ENCODE measurements around the gene RPN2. TPM values are rescaled to one million over a fixed set of nuclear protein-coding genes. Genes with fewer than 3 reads are reported as not detected.

RPN2 gene
- total RNA-seq, 2 experiments from 2014 or later, result 102 to 104 TPM

DNA sequence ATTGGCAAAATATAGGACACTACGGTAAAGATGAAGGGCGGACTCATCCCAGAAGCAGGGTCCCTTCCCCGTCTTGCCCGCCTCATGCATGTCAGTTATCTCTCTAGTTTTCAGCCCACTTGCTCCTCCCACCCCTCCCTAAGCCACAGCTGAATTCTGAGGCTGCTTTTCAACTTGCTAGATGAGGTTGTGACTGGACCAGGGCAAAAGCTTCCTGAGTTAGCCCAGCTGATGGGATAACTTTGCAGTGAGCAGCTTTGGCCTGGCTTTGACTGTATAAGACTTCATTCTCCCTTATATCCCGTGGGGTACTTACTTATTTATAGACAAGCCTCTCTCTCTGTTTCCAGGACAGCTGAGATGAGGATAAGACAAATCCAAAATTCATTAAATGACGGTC is 59.3 kb downstream of the RPN2 start:
- Mint-ChIP-seq H3K4me1 (ENCODE audit: low read depth) (no peaks in the 10 kb centered on the region), H3K27ac (no peak overlapping the region), H3K27me3 (ENCODE audit: low read depth) (no peaks in the 10 kb centered on the region), H3K9me3 (no peaks in the 10 kb centered on the region), H3K4me3 (no peak overlapping the region), H3K36me3 (ENCODE audit: low read depth) (peaks cover 41% of the 10 kb centered on the region)
- DNase-seq, result no peak
- CTCF ChIA-PET, result no interaction called here
- intact Hi-C loops (cut with micrococcal nuclease), result no loop called here

DNA sequence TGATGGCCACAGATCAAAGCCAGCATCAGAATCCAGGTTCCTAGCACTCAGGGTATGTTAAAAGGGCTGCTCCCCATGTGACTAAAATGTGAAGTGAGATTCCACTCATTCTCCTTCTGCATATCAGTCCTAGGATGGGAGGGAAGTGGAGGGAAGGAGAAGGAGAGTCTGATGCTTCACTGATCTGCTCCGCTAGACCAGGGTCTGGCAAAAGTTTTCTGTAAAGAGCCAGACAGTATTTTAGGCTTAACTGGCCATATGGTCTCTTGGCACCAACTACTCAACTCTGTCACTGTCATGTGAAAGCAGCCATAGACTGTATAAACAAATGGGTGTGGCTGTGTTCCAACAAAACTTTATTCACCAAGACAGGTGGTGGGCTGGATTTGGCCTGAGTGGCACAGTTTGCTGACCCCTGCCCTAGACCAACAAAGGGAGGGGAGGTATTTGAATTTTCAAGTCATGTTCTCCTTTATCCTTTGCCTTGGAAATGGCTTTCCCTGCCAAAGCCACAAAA is 59.9 kb downstream of the RPN2 start:
- CTCF ChIA-PET, result no interaction called here
- H3K36me3 Mint-ChIP-seq (ENCODE audit: low read depth), result peaks cover 44% of the 10 kb centered on the region
- no peaks in the 10 kb centered on the region for H3K27me3 Mint-ChIP-seq (ENCODE audit: low read depth)
- H3K9me3 Mint-ChIP-seq, result no peaks in the 10 kb centered on the region
- no peak overlapping the region for H3K27ac Mint-ChIP-seq
- no peak overlapping the region for H3K4me3 Mint-ChIP-seq
- DNase-seq, result no peak
- intact Hi-C loops (cut with micrococcal nuclease), result no loop called here
- H3K4me1 Mint-ChIP-seq (ENCODE audit: low read depth), result no peaks in the 10 kb centered on the region

DNA sequence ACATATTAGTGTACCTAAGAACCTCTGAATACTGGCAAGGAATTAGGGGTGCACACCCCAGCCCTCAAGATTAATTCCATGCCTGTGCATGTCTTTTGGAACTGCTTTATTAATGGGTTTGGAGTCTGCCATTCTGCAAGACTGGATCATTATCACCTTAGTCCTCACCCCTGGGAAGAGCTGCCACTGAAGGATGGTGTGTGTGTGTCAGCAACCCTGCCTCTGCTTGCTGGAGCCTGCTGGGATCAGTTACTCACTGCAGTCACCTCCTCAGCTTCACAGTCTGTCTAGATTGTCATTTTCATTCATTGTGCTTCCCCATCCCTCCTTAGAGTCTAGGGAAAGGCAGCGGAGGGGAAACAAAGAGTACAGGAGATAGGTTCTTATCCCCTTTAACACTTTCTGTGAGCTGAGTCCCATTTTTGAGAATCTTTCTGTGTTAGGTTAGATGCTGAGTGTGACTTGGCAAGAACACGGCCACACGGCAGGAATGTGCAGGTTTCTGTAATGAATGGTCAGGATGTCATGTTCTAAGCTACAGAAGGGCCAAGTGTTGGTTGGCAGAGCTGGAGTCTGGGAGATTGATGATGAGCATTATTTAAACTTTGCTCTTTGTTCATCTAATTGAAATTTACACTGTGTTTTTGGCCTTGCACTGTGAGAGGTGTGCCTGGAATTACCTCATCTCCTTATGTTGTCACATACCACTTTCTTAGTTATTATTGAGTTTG is 61.4 kb downstream of the RPN2 start:
- Mint-ChIP-seq H3K9me3 (no peaks in the 10 kb centered on the region), H3K36me3 (ENCODE audit: low read depth) (peaks cover 34% of the 10 kb centered on the region), H3K27ac (no peak overlapping the region), H3K4me3 (no peak overlapping the region), H3K27me3 (ENCODE audit: low read depth) (no peaks in the 10 kb centered on the region), H3K4me1 (ENCODE audit: low read depth) (no peaks in the 10 kb centered on the region)
- no peak for DNase-seq
- intact Hi-C loops (cut with micrococcal nuclease), result no loop called here
- CTCF ChIA-PET, result interaction anchor here (0.9 to 1.3 kb wide), 2 partner anchors 45 to 172 kb away, joined by 3 read pairs; no protein-coding TSS in a partner anchor

DNA sequence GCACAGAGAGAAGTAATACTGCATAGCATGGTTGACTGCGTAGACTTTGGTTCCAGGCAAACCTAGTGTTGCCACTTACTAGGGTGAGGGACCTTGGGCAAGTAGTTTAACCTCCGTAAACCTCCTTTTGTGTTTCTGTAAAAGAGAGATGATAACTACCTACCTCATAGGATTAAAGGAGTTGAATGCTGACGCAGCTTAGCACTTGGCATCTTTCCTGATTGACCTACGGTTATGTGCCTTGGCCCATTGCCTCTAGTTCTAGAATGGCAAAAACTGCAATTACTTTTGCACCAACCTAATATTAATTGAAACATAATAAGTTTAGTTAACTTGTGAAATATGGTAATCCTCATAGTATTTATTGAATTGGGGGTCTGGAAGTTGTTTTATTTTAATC is 63.4 kb downstream of the RPN2 start:
- H3K27me3 Mint-ChIP-seq (ENCODE audit: low read depth), result no peaks in the 10 kb centered on the region
- no peaks in the 10 kb centered on the region for H3K4me1 Mint-ChIP-seq (ENCODE audit: low read depth)
- H3K36me3 Mint-ChIP-seq (ENCODE audit: low read depth), result peaks cover 25% of the 10 kb centered on the region
- H3K9me3 Mint-ChIP-seq, result no peaks in the 10 kb centered on the region
- DNase-seq, result no peak
- intact Hi-C loops (cut with micrococcal nuclease), result no loop called here
- CTCF ChIA-PET, result no interaction called here
- H3K27ac Mint-ChIP-seq, result no peak overlapping the region
- H3K4me3 Mint-ChIP-seq, result no peak overlapping the region

DNA sequence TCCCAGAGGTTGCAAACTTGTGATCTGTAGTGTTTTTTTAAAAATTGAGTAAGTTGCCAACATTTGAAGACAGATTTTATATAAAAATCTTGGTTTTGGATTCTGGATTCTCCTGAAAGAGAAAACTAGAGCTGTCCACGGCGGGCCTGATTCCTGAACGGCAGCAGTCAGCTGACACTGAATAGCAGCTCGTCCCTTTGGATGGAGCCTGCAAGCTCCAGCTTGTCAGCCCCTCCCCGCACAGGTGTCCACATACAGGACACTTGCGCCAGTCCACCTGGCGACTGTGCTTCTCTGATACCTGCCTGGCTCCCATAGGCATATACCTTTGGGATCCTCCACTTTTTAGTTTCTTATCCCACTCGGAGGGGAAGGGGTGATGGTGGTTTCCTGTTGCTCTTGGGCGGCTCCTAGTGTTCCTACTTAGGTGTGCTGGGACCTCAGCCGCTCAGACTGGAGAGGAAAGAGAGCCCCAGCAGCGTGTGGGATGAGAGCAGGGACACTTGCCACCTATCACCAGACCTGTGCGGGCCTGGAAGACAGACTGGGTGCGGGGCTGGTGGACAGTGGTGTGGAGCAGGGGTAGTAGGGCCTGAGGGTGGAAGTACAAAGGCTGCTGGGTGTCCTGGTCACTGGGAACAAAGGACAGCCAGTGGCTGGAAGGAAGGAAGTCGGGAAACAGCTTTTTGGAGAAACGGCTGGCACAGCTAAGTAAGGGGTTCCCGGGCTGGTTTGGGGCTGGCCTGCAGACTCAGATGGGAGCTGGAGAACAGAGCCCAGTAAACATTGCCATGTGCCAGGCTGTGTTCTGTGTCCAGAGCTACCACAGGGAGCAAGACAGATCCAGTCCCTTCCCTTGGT is 64.2 kb downstream of the RPN2 start:
- Mint-ChIP-seq H3K4me3 (no peak overlapping the region), H3K4me1 (ENCODE audit: low read depth) (no peaks in the 10 kb centered on the region), H3K9me3 (no peaks in the 10 kb centered on the region), H3K27me3 (ENCODE audit: low read depth) (no peaks in the 10 kb centered on the region), H3K27ac (no peak overlapping the region), H3K36me3 (ENCODE audit: low read depth) (peaks cover 25% of the 10 kb centered on the region)
- DNase-seq, result no peak
- intact Hi-C loops (cut with micrococcal nuclease), result no loop called here
- CTCF ChIA-PET, result interaction anchor here (1.6 kb wide), 1 partner anchor 292 kb away, joined by 3 read pairs; no protein-coding TSS in a partner anchor

DNA sequence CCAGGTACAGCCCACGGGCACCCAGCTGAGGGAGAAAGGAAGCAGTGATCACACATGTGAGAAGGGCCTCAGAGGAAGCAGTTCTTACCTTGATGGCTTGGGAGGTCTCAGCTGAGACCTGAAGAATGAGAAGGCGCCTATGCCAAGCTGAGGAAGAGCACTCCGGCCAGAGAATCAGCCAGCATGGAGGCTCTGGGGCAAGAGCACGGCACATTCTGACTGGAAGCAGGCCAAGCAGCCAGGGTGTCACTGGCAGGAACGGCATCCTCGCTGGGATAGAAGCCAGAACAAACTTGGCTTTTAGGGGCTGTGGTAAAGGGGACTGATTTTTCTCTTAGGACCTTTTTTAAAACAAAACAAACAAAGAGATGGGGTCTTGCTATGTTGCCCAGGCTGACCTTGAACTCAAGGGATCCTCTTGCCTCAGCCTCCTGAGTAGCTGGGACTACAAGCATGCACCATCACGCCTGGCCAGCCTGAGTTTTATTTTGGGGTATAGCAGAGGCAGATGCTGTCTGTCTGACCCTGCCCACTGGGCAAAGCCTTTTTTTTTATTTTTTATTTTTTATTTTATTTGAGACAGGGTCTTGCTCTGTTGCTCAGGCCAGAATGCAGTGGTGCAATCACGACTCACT is 64.9 kb downstream of the RPN2 start:
- intact Hi-C loops (cut with micrococcal nuclease), result no loop called here
- no peaks in the 10 kb centered on the region for H3K27me3 Mint-ChIP-seq (ENCODE audit: low read depth)
- CTCF ChIA-PET, result interaction anchor here (1.6 kb wide), 1 partner anchor 291 kb away, joined by 3 read pairs; no protein-coding TSS in a partner anchor

DNA sequence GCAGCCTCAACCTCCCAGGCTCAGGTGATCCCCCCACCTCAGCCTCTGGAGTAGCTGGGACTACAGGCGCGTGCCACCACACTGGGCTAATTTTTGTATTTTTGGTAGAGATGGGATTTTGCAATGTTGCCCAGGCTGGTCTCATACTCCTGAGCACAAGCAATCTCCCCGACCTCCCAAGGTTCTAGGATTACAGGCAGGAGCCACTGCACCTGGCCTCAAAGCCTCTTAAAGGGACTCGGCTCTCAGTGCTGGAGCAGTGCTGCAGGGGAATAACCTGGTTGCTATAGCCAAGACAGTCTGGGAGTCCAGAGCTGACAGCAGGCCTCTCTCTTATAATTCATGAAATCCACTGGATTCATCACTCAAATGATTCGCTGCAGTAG is 65.4 kb downstream of the RPN2 start:
- no peaks in the 10 kb centered on the region for H3K4me1 Mint-ChIP-seq (ENCODE audit: low read depth)
- CTCF ChIA-PET, result interaction anchor here (1.6 kb wide), 1 partner anchor 291 kb away, joined by 3 read pairs; no protein-coding TSS in a partner anchor

More for the DNA sequence above, 64.9 kb downstream of the RPN2 start:
- no peak overlapping the region for H3K27ac Mint-ChIP-seq
- no peaks in the 10 kb centered on the region for H3K4me1 Mint-ChIP-seq (ENCODE audit: low read depth)
- no peak overlapping the region for H3K4me3 Mint-ChIP-seq
- no peak for DNase-seq
- no peaks in the 10 kb centered on the region for H3K9me3 Mint-ChIP-seq
- peaks cover 23% of the 10 kb centered on the region for H3K36me3 Mint-ChIP-seq (ENCODE audit: low read depth)

DNA sequence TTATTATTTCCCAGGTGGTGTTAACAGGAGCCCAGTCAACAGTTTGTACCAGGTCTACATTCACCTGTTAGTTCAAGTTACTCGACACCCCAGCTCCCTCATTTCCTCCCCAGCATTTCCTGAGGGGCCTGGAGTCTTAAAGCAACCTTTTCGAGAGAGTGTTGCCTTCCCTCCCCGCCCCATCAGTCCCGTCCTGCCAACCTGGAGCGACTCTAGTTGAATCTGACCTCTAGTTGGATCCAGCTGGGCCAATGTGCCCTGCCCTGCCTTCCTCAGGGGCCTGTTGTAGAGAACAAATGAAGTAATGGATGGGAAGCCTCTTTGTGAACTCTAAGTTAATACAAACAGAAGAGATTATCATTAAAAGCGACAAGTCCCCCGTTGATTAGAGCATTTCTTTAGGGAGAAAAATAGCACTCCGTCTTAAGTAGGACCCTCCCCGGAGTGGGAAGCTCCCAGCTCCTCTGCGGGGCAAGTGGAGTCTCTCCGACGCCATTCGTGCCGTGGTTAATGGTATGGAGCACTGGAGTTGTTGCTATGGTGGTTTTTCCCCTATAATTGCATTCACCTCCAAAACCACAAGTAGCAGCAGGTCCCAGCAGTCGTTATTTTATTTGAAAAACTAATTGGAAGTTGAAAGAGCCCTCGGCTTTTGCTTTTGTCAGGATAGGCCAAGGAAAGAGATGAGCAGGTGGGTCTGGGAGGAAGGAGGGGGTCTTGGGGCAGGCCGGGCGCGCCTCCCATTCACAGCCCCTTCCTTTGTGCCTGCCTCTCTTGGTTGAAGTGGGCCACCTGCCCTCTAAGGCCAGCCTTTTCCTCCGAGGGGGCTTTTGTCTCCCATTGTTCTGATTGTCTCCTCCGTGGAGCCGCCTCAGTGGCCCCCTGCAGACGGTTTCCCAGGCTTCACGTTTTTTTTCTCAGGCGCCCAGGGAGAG is 66.4 kb downstream of the RPN2 start:
- H3K36me3 Mint-ChIP-seq (ENCODE audit: low read depth), result peaks cover 18% of the 10 kb centered on the region
- H3K4me3 Mint-ChIP-seq, result no peak overlapping the region
- H3K9me3 Mint-ChIP-seq, result no peaks in the 10 kb centered on the region
- no peaks in the 10 kb centered on the region for H3K4me1 Mint-ChIP-seq (ENCODE audit: low read depth)
- no peak for DNase-seq
- CTCF ChIA-PET, result interaction anchor here (1.6 kb wide), 1 partner anchor 290 kb away, joined by 3 read pairs; no protein-coding TSS in a partner anchor
- H3K27ac Mint-ChIP-seq, result no peak overlapping the region
- intact Hi-C loops (cut with micrococcal nuclease), result no loop called here
- H3K27me3 Mint-ChIP-seq (ENCODE audit: low read depth), result no peaks in the 10 kb centered on the region

More for the DNA sequence above, 65.4 kb downstream of the RPN2 start:
- Mint-ChIP-seq H3K36me3 (ENCODE audit: low read depth) (peaks cover 20% of the 10 kb centered on the region), H3K27ac (no peak overlapping the region), H3K9me3 (no peaks in the 10 kb centered on the region), H3K4me3 (no peak overlapping the region), H3K27me3 (ENCODE audit: low read depth) (no peaks in the 10 kb centered on the region)
- intact Hi-C loops (cut with micrococcal nuclease), result no loop called here
- no peak for DNase-seq

DNA sequence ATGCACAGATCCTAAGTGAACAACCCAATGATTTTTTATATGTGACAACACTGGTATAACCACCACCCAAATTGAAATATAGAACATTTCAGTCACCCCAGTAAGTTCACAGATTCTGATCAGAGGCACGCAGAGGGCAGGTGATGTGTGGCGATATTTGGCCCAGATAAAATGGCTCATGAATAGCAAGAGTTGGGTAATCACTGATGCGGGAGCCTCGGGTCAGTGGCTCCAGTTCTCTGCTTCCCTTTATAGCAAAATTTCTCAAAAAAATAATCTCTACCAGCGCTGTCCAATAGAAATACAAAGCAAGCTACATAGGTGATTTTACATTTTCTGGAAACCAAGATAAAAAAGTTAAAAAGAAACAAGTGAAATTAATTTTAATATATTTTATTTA is 67.6 kb downstream of the RPN2 start:
- CTCF ChIA-PET, result no interaction called here
- H3K4me1 Mint-ChIP-seq (ENCODE audit: low read depth), result no peaks in the 10 kb centered on the region
- H3K4me3 Mint-ChIP-seq, result no peak overlapping the region
- no peak for DNase-seq
- no peaks in the 10 kb centered on the region for H3K27me3 Mint-ChIP-seq (ENCODE audit: low read depth)
- peaks cover 16% of the 10 kb centered on the region for H3K36me3 Mint-ChIP-seq (ENCODE audit: low read depth)
- intact Hi-C loops (cut with micrococcal nuclease), result no loop called here
- H3K27ac Mint-ChIP-seq, result no peak overlapping the region
- H3K9me3 Mint-ChIP-seq, result no peaks in the 10 kb centered on the region

DNA sequence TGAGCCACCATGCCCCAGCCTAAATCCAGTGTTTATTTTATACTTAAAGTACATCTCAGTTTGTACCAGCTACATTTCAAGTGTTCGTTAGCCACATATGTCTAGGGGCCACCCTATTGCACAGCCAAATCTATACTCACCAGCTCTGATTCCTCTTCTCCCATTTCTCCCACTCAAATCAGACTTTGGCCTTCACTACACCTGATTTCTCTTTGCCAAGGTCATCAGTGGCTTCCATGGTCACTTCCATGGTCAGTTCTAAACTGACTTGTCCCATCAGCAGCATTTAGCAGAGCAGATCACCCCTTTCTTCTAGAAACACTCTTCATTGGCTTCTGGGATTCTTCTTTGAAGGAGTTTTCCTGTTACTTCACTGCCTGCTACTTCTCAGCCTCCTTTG is 68.4 kb downstream of the RPN2 start:
- Mint-ChIP-seq H3K36me3 (ENCODE audit: low read depth) (peaks cover 13% of the 10 kb centered on the region), H3K9me3 (no peaks in the 10 kb centered on the region), H3K27me3 (ENCODE audit: low read depth) (no peaks in the 10 kb centered on the region), H3K4me3 (no peak overlapping the region), H3K4me1 (ENCODE audit: low read depth) (no peaks in the 10 kb centered on the region), H3K27ac (no peak overlapping the region)
- CTCF ChIA-PET, result no interaction called here
- DNase-seq, result no peak
- intact Hi-C loops (cut with micrococcal nuclease), result no loop called here

DNA sequence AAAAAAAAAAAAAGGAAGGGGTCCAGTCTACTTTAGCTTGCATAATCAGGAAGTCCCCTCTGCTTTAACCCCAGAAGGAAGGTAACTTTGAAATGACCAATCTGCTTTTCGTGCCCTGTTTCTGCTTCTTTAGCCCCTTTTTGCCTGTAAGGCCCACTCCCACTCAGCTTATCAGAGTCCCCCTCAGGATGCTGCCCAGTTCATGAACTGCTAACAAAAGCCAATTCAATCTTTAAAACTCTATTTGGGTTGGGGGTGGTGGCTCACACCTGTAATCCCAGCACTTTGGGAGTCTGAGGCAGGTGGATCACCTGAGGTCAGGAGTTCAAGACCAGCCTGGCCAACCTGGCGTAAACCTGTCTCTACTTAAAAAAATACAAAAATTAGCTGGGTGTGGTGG is 70.2 kb downstream of the RPN2 start:
- CTCF ChIA-PET, result interaction anchor here (0.6 to 0.8 kb wide), 4 partner anchors 21 to 241 kb away, joined by 3 to 5 read pairs (median 3); no protein-coding TSS in a partner anchor
- H3K9me3 Mint-ChIP-seq, result no peaks in the 10 kb centered on the region
- H3K36me3 Mint-ChIP-seq (ENCODE audit: low read depth), result peaks cover 4% of the 10 kb centered on the region
- H3K27ac Mint-ChIP-seq, result no peak overlapping the region
- DNase-seq, result no peak
- H3K4me1 Mint-ChIP-seq (ENCODE audit: low read depth), result no peaks in the 10 kb centered on the region
- intact Hi-C loops (cut with micrococcal nuclease), result no loop called here
- no peaks in the 10 kb centered on the region for H3K27me3 Mint-ChIP-seq (ENCODE audit: low read depth)
- H3K4me3 Mint-ChIP-seq, result no peak overlapping the region

All from activated naive CD4-positive, alpha-beta T cell treated with anti-CD3 and anti-CD28 coated beads for 36 hours (primary cell).